GM12878 (cell line): Measurements from ENCODE around the gene P3R3URF. TPM values are rescaled to one million over a fixed set of nuclear protein-coding genes. Genes with fewer than 3 reads are reported as not detected.

Experiments used
- ATAC-seq: fragments of 200-7000 bp; cut with Tn5 transposase; 3 replicates; pipeline ENCODE4 v1.9.1; 2020; ENCODE audit warnings: mild to moderate bottlenecking, moderate library complexity
- BruUV-seq: library from RNA; stranded (reverse); fragments of 400-500 nt; replicated peaks from 2 replicates; lab custom pipeline; 2021; lab: Mats Ljungman, UMichigan
- CTCF ChIA-PET: fragments of 300-600 bp; sonication (Branson Sonifier 250); formaldehyde crosslinking; extraction: SDS; loops from one replicate; lab custom pipeline; 2021; ENCODE audit warnings: inconsistent platforms; lab: Yijun Ruan, JAX
- POLR2A ChIA-PET: fragments of 350-600 bp; formaldehyde crosslinking; extraction: SDS; loops from one replicate; lab custom pipeline; 2021; ENCODE audit warnings: inconsistent platforms; lab: Charles Lee
- RAD21 ChIA-PET: fragments of 300-600 bp; sonication (Branson Sonifier 250); formaldehyde crosslinking; loops from one replicate; lab custom pipeline; 2023; ENCODE audit warnings: antibody characterized with exemption; ENCODE audit not compliant: unreplicated experiment; lab: Charles Lee
- SMC1A ChIA-PET: fragments of 300-600 bp; sonication (Branson Sonifier 250); formaldehyde crosslinking; loops from one replicate; lab custom pipeline; 2023; ENCODE audit not compliant: unreplicated experiment, uncharacterized antibody; lab: Charles Lee
- DNase-seq: peaks from one replicate; pipeline ENCODE4 v3.0.0-alpha.2; 2011; ENCODE audit warnings: low read depth, low spot score
- FAIRE-seq: peaks from 3 replicates; lab custom pipeline; 2011; peaks lifted over from hg19 to GRCh38; lab: Jason Lieb, UNC
- H2AFZ ChIP-seq: 2 replicates; pipeline ENCODE4 v1.6.0; 2011; ENCODE audit warnings: low read depth, low read length, control low read depth; ENCODE audit not compliant: control insufficient read depth
- H3K27ac ChIP-seq: 2 replicates; pipeline ENCODE4 v1.5.1; 2011; ENCODE audit warnings: control low read depth; ENCODE audit not compliant: control insufficient read depth, insufficient read depth
- H3K27me3 ChIP-seq, 2 experiments: replicated peaks in 1 of 2; 2 replicates each; pipeline versions ENCODE4 v1.6.0 to v1.6.1; 2011; ENCODE audit warnings: low read length in 1 of 2; ENCODE audit not compliant: control insufficient read depth in 2 of 2, insufficient read depth in 2 of 2
- H3K36me3 ChIP-seq, 2 experiments: 2 replicates each; pipeline ENCODE4 v1.5.1; 2011; ENCODE audit warnings: low read length in 1 of 2; ENCODE audit not compliant: control insufficient read depth in 2 of 2, insufficient read depth in 2 of 2
- H3K4me1 ChIP-seq: 2 replicates; pipeline ENCODE4 v1.6.1; 2011; ENCODE audit warnings: mild to moderate bottlenecking, low read length, moderate library complexity, mixed read lengths; ENCODE audit not compliant: control insufficient read depth, insufficient read depth
- H3K4me2 ChIP-seq: 2 replicates; pipeline ENCODE4 v1.6.0; 2011; ENCODE audit warnings: control low read depth; ENCODE audit not compliant: control insufficient read depth, insufficient read depth
- H3K4me3 ChIP-seq: fragments of 200-600 bp; sonication (generic); 2 replicates; pipeline ENCODE4 v1.5.1; 2016
- H3K79me2 ChIP-seq: 2 replicates; pipeline ENCODE4 v1.6.0; 2011; ENCODE audit warnings: low read length; ENCODE audit not compliant: control insufficient read depth, insufficient read depth
- H3K9ac ChIP-seq: 2 replicates; pipeline ENCODE4 v1.8.0; 2011; ENCODE audit warnings: low read length, control low read depth, mixed read lengths; ENCODE audit not compliant: control insufficient read depth, insufficient read depth
- H3K9me3 ChIP-seq: replicated peaks from 3 replicates; pipeline ENCODE4 v1.5.1; 2011; ENCODE audit warnings: mild to moderate bottlenecking, low read length; ENCODE audit not compliant: control insufficient read depth, insufficient read depth
- H4K20me1 ChIP-seq: 2 replicates; pipeline ENCODE4 v1.6.0; 2011; ENCODE audit not compliant: control insufficient read depth, insufficient read depth
- DPF2 ChIP-seq: fragments of 450-650 bp; IDR thresholded peaks from 2 replicates; pipeline ENCODE4 v1.6.1; 2017; ENCODE audit warnings: mild to moderate bottlenecking
- IKZF1 ChIP-seq: fragments of 450-650 bp; conservative IDR thresholded peaks from 2 replicates; pipeline ENCODE4 v1.6.1; 2017; ENCODE audit warnings: antibody characterized with exemption, mild to moderate bottlenecking
- IKZF2 ChIP-seq, 2 experiments: fragments of 450-650 bp; IDR thresholded peaks; 2 replicates each; pipeline ENCODE4 v1.6.1; 2017; ENCODE audit warnings: mild to moderate bottlenecking in 2 of 2, moderate library complexity in 2 of 2
- RAD51 ChIP-seq: fragments of 450-650 bp; IDR thresholded peaks from 2 replicates; pipeline ENCODE4 v1.6.1; 2016; ENCODE audit warnings: moderate library complexity, mild to moderate bottlenecking, inconsistent platforms
- RUNX3 ChIP-seq: IDR thresholded peaks from 2 replicates; pipeline ENCODE4 v1.6.1; 2012; ENCODE audit warnings: low read length, inconsistent platforms
- WGBS: methylation state at CpG from one replicate; pipeline ENCODE4 v1.1.6; 2016; ENCODE audit warnings: low lambda C conversion rate; ENCODE audit not compliant: insufficient replicate concordance, insufficient coverage; ENCODE audit errors: missing lambda C conversion rate; 5-methylcytosine and 5-hydroxymethylcytosine counted together
- in situ Hi-C: fragments of 300-500 bp; cut with MboI; formaldehyde crosslinking; loops from 9 replicates; pipeline ENCODE4 v1.14.3; 2018; ENCODE audit warnings: mixed read lengths
- intact Hi-C: fragments of 100-400 bp; cut with micrococcal nuclease; formaldehyde crosslinking; loops from one replicate; pipeline ENCODE4 v1.14.2; 2022; ENCODE audit not compliant: unreplicated experiment
- polyA plus RNA-seq, 11 experiments: library from polyadenylated mRNA; depleted of rRNA in 4 of 11; unstranded in 6 of 11; stranded (reverse) in 5 of 11; fragments of >200 nt; fragmentation: Nextera tagmentation in 4 of 11; fragmentation: Illumina TruSeq in 1 of 11; extraction: Ambion mirVana in 4 of 11; extraction: Trizol in 1 of 11; gene quantifications; 1 replicate in 1 of 11; 2 replicates in 10 of 11; pipeline versions ENCODE4 v1.2.1 to v1.2.3, GENCODE V29; 2011 to 2016; ENCODE audit warnings: inconsistent platforms in 2 of 11, missing spikeins in 2 of 11, low read depth in 1 of 11
- total RNA-seq, 4 experiments: library from RNA; depleted of rRNA in 3 of 4; stranded (reverse); fragments of >200 nt in 3 of 4; fragmentation: Illumina TruSeq in 1 of 4; extraction: Trizol in 1 of 4; gene quantifications; 2 replicates each; pipeline versions ENCODE4 v1.2.1 to v1.2.3, GENCODE V29; 2013 to 2021

P3R3URF gene
- total and polyA plus RNA-seq, 10 of the 15 experiments (the other 5 are each of a cell fraction or from before 2014, with no cell fraction given), result not detected

DNA sequence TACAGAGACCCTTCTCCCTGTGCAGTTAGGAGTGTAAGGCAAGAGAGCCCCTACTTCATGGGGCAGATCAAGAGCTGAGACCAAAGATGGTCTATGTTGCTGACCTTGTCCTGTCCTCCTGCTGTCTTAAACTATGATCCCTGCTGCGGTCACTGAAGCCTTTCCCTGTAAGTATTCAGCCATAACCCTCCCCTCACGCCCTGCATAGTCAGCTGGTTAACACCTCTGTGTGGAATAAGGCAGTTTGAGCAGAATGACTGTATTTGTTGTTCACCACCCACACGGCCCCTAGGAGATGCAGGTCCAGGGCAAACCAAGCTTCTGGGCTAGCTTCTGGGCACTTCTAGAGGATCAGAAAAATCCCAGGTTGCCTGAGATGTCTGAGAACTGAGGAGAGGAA, 1.0 kb downstream of the P3R3URF start:
- ATAC-seq, result 0 out of 3 replicates have a peak, but pooled peaks have one; percentile 9
- Histone ChIP-seq H2AFZ (no peak overlapping the region), H3K4me1 (peaks cover 6% of the 10 kb centered on the region), H3K4me3 (no peak overlapping the region), H3K9me3 (no peaks in the 10 kb centered on the region), H4K20me1 (no peaks in the 10 kb centered on the region), H3K9ac (no peak overlapping the region), H3K27me3 (no peaks in the 10 kb centered on the region; a peak in 1 of 4 replicates), H3K79me2 (no peaks in the 10 kb centered on the region), H3K27ac (no peak overlapping the region), H3K36me3 (no peaks in the 10 kb centered on the region), H3K4me2 (no peak overlapping the region)
- ChIA-PET CTCF (interaction anchor here (0.7 to 17.5 kb wide), 7 partner anchors 8 to 138 kb away, joined by 3 to 293 read pairs (median 4); no protein-coding TSS in a partner anchor), POLR2A (interaction anchor here (0.8 to 1.8 kb wide), 3 partner anchors 10 to 41 kb away, joined by 3 to 7 read pairs (median 5); partner anchors contain the start of gene LURAP1), RAD21 (interaction anchor here (1.1 to 2.0 kb wide), 5 partner anchors 8 to 139 kb away, joined by 3 to 9 read pairs (median 5); no protein-coding TSS in a partner anchor), SMC1A (interaction anchor here (1.0 to 8.0 kb wide), 9 partner anchors 11 to 138 kb away, joined by 3 to 50 read pairs (median 5); no protein-coding TSS in a partner anchor)
- BruUV-seq, result no TSS peak
- 37% methylated on average over 3 of the region's 3 CpGs for WGBS
- TF ChIP-seq RUNX3, result no peak
- TF ChIP-seq RAD51, result peak; percentile 42
- TF ChIP-seq DPF2, result peak; percentile 51; the same call in 1 of the 2 replicates
- peak; percentile 48 to 66; a peak in 2 of 4 replicates for TF ChIP-seq IKZF2 (IDR thresholded peaks at IDR 0.05)
- TF ChIP-seq IKZF1, result peak; percentile 73
- intact Hi-C loops (no loop called here), in situ Hi-C loops (loop anchor here (5.0 kb wide), 2 partner anchors 52 to 138 kb away; no protein-coding TSS in a partner anchor)
- no peak for FAIRE-seq
- no peak for DNase-seq
